Measurements from ENCODE around the gene HNRNPM.

The HNRNPM gene

DNA sequence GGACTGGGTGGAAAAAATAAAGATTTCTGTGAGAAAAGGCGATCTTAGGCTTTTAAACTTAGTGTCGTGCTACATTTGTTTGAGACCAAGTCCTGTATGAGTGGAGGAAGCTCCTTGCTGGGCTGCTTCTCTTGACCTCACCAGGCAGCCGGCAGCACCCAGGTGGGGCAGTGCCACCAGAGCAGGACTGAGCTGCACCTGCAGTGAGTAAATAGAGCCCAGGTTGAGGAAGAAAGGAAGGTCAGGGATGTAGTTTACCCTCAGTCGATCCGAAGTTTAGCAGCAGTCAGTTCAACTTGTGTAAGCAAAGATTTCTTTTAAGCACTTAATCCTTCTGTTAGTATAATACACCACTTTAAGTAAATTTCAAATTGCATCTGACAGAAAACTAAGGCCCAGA is 13.6 kb downstream of the HNRNPM start:
- Histone ChIP-seq H4K20me1 (ENCODE audit: insufficient read depth) (peaks cover 75% of the 10 kb centered on the region), H3K4me3 (IDR thresholded peaks at IDR 0.05; ENCODE audit: insufficient read depth, low read depth, low read length) (no peak overlapping the region), H3K79me2 (ENCODE audit: insufficient read depth, low read depth) (peaks cover 100% of the 10 kb centered on the region), H3K36me3 (ENCODE audit: insufficient read depth) (peaks cover 12% of the 10 kb centered on the region; the same call in 1 of the 2 replicates), H3K4me1 (ENCODE audit: low read depth, poor library complexity, severe bottlenecking) (peaks cover 2% of the 10 kb centered on the region), H3K4me2 (no peak overlapping the region), H3K27me3 (ENCODE audit: insufficient read depth, low read depth) (no peaks in the 10 kb centered on the region), H3K27ac (no peak overlapping the region), H3K9ac (no peak overlapping the region), H2AFZ (ENCODE audit: low read depth) (no peak overlapping the region)
- TF ChIP-seq, protein P1, sequence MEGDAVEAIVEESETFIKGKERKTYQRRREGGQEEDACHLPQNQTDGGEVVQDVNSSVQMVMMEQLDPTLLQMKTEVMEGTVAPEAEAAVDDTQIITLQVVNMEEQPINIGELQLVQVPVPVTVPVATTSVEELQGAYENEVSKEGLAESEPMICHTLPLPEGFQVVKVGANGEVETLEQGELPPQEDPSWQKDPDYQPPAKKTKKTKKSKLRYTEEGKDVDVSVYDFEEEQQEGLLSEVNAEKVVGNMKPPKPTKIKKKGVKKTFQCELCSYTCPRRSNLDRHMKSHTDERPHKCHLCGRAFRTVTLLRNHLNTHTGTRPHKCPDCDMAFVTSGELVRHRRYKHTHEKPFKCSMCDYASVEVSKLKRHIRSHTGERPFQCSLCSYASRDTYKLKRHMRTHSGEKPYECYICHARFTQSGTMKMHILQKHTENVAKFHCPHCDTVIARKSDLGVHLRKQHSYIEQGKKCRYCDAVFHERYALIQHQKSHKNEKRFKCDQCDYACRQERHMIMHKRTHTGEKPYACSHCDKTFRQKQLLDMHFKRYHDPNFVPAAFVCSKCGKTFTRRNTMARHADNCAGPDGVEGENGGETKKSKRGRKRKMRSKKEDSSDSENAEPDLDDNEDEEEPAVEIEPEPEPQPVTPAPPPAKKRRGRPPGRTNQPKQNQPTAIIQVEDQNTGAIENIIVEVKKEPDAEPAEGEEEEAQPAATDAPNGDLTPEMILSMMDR (conservative IDR thresholded peaks at IDR 0.05; ENCODE audit: low read depth, low read length), result no peak

DNA sequence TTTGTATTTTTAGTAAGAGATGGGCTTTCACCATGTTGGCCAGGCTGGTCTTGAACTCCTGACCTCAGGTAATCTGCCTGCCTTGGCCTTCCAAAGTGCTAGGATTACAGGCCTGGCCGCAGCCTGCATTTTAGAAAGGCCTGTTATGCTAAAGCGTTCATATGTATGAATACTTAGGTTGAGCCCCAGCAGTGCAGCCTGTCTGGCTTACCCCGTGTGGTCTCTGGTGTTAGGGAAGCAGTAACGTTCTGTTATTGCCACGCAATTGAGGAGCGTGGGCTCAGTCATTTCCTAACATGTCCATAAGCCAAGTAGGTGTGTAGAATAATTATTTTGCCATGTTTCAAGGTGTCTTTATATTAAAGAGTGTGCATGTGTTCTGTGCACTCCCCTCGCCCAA is 14.3 kb downstream of the HNRNPM start:
- Histone ChIP-seq H3K27me3 (ENCODE audit: insufficient read depth, low read depth) (no peaks in the 10 kb centered on the region), H3K27ac (no peak overlapping the region), H3K79me2 (ENCODE audit: insufficient read depth, low read depth) (peaks cover 100% of the 10 kb centered on the region), H3K9ac (no peak overlapping the region), H4K20me1 (ENCODE audit: insufficient read depth) (peaks cover 68% of the 10 kb centered on the region), H3K36me3 (ENCODE audit: insufficient read depth) (peaks cover 14% of the 10 kb centered on the region; the same call in 1 of the 2 replicates), H3K4me3 (IDR thresholded peaks at IDR 0.05; ENCODE audit: insufficient read depth, low read depth, low read length) (no peak overlapping the region), H3K4me2 (no peak overlapping the region), H2AFZ (ENCODE audit: low read depth) (no peak overlapping the region), H3K4me1 (ENCODE audit: low read depth, poor library complexity, severe bottlenecking) (no peaks in the 10 kb centered on the region)
- TF ChIP-seq, protein P1 (conservative IDR thresholded peaks at IDR 0.05; ENCODE audit: low read depth, low read length), result no peak

DNA sequence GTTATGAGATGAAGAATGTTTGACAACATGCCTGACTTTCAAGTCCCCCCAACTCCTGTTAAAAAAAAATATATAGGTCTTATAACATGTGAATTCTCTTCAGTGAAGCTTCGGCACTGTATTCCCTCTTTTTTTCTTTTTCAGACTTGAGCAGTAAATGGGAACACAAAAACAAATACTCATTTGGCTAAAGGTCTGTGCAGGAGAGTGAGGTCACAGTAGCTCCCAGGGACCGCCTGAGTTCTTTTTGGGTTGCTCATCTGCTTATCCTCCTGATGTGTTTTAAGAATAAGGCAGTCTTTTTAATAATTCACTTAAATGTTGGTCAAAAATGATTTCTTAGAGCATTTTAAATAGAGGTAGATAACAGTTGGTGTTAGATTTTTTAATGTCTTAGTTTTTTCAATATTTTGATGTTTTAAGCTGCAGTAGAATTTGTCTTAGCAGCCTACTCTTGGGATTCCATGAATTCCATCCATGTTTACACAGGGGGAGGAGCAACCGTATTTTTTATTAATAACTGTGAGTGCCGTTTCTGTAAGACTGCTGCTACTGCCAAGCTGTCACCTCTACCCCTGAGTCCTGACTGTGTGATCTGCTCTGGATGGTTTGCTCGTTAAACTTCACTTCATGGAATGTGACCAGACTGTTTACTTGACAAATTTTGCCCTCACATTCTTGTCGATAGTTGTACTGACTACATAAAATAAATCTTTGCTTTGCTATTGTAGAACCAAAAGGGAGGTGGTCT is 14.9 kb downstream of the HNRNPM start:
- Histone ChIP-seq H3K27me3 (ENCODE audit: insufficient read depth, low read depth) (no peaks in the 10 kb centered on the region), H2AFZ (ENCODE audit: low read depth) (no peak overlapping the region), H3K36me3 (ENCODE audit: insufficient read depth) (peaks cover 20% of the 10 kb centered on the region; the same call in 1 of the 2 replicates), H3K9ac (no peak overlapping the region), H3K4me3 (IDR thresholded peaks at IDR 0.05; ENCODE audit: insufficient read depth, low read depth, low read length) (no peak overlapping the region), H3K4me2 (no peak overlapping the region), H4K20me1 (ENCODE audit: insufficient read depth) (peaks cover 63% of the 10 kb centered on the region), H3K4me1 (ENCODE audit: low read depth, poor library complexity, severe bottlenecking) (no peaks in the 10 kb centered on the region), H3K79me2 (ENCODE audit: insufficient read depth, low read depth) (peaks cover 100% of the 10 kb centered on the region), H3K27ac (no peak overlapping the region)
- TF ChIP-seq, protein P1 (conservative IDR thresholded peaks at IDR 0.05; ENCODE audit: low read depth, low read length), result no peak

DNA sequence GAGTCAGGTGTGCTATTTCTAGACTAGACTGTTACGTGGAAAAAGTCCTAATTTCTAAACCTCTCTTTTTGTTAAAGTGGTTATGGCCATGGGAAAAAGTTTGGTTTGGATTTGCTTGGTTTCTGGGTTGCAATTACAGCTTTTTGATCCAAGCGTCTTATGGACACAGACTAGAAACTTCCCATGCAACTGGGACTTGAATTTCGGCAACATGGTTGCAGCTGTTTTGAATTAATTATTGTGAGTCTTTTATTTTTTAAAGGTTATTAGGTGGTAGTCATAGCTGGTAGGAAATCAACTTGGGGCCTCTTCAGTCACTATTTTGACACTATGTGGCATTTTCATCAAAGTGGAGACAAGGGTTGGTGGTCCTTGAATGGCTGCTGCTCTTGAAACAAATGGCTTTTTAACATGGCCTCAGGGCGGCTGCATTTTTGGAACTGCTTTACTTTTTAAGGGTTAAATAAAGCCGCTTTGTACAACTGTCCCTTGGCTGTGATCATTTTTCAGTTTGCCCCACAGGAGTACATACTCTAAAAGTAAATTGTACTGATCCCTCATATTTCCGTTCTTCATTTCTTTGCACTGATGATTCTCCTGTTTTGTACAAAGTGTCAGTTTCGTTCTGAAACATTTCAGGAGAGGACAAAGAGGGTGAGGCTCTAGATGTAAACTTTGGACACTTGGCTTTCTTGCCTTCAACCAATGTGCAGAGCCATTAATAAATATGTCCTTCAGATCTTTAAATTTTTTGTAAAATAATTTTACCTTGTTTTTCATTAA is 15.9 kb downstream of the HNRNPM start:
- H3K36me3 ChIP-seq (ENCODE audit: insufficient read depth), result peaks cover 28% of the 10 kb centered on the region; the same call in 1 of the 2 replicates
- H3K4me3 ChIP-seq (IDR thresholded peaks at IDR 0.05; ENCODE audit: insufficient read depth, low read depth, low read length), result no peak overlapping the region
- no peak overlapping the region for H3K9ac ChIP-seq
- peaks cover 100% of the 10 kb centered on the region for H3K79me2 ChIP-seq (ENCODE audit: insufficient read depth, low read depth)
- peaks cover 56% of the 10 kb centered on the region for H4K20me1 ChIP-seq (ENCODE audit: insufficient read depth)
- no peak overlapping the region for H2AFZ ChIP-seq (ENCODE audit: low read depth)
- TF ChIP-seq, protein P1 (conservative IDR thresholded peaks at IDR 0.05; ENCODE audit: low read depth, low read length), result no peak
- no peaks in the 10 kb centered on the region for H3K4me1 ChIP-seq (ENCODE audit: low read depth, poor library complexity, severe bottlenecking)
- H3K4me2 ChIP-seq, result no peak overlapping the region
- H3K27ac ChIP-seq, result no peak overlapping the region
- H3K27me3 ChIP-seq (ENCODE audit: insufficient read depth, low read depth), result no peaks in the 10 kb centered on the region
